ENCODE measurements around the gene SNAPC3.
"Not testable (repeated sequence)": the region's sequence is repeated elsewhere in the genome, so short reads cannot be mapped to it uniquely, and the experiment has no call there.

SNAPC3 gene

GRCh38 chr9:15423231-15423985 lies 732 bp downstream of the SNAPC3 start:
- no peak for FAIRE-seq

GRCh38 chr9:15426019-15426418 lies 3.3 kb downstream of the SNAPC3 start:
- FAIRE-seq = no peak

GRCh38 chr9:15427702-15428101 lies 5.0 kb downstream of the SNAPC3 start:
- FAIRE-seq = not testable (repeated sequence)

GRCh38 chr9:15430920-15431844 lies 8.5 kb downstream of the SNAPC3 start:
- FAIRE-seq = no peak

GRCh38 chr9:15433191-15433590 lies 10.5 kb downstream of the SNAPC3 start:
- FAIRE-seq = peak; percentile 9

- no peak for FAIRE-seq
Measured at GRCh38 chr9:15433661-15434060, 11.0 kb downstream of the SNAPC3 start.

- FAIRE-seq = no peak
Measured at GRCh38 chr9:15438891-15439290, 16.2 kb downstream of the SNAPC3 start.

GRCh38 chr9:15441841-15442240 lies 19.2 kb downstream of the SNAPC3 start:
- not testable (repeated sequence) for FAIRE-seq

DNA sequence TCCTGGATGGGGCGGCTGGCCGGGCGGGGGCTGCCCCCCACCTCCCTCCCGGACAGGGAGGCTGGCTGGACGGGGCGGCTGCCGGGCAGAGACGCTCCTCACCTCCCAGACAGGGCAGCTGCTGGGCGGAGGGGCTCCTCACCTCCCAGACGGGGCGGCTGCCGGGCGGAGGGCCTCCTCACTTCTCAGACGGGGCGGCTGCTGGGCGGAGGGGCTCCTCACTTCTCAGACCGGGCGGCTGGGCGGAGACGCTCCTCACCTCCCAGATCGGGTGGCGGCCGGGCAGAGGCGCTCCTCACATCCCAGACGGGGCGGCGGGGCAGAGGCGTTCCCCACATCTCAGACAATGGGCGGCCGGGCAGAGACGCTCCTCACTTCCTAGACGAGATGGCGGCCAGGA lies 19.6 kb downstream of the SNAPC3 start:
- FAIRE-seq = not testable (repeated sequence)

GRCh38 chr9:15444141-15444540 lies 21.5 kb downstream of the SNAPC3 start:
- no peak for FAIRE-seq

- FAIRE-seq = no peak
Measured at GRCh38 chr9:15453956-15454355, 31.3 kb downstream of the SNAPC3 start.

GRCh38 chr9:15461056-15461455 lies 38.4 kb downstream of the SNAPC3 start:
- FAIRE-seq = no peak

- FAIRE-seq = peak; percentile 49
Measured at GRCh38 chr9:15461601-15462000, 38.9 kb downstream of the SNAPC3 start.

DNA sequence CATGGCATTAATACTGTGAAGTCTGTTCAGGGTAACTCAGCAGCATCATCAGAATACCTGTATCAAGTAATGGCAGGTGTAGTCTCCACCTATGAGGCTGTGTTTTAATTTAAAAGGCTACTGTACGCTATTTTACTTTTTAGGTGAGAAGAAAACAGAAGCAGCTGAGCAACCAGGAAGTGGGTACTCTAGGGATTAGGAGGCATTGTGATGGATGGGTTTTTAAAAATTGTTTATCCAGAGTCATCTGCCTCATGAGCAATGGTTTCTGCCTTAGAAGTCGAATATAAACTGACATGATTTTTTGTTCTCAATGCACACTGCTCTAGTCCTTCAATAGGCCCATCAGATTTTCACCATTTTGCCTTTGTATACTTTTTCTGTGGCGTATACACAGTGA lies 45.5 kb downstream of the SNAPC3 start:
- no peak for FAIRE-seq

DNA sequence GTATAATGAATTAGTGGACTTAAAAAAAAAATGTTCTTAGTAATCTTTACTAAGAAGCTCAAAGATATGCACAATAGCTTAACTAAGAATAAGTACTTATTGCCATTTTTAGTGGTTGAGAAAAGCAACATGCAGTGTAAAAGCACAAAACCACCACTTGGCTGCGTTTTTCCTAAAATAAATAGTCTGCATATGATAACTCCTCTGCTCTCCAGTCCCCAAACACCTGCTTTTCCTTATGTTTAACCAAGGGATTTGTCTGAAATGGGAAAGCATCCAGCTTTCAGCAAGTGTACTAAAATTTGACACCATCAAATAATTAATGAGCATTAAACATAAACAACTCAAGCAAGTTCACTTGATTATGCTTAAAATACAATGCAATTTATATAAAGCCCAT lies 46.7 kb downstream of the SNAPC3 start:
- FAIRE-seq = peak; percentile 35

- FAIRE-seq = no peak
Measured at GRCh38 chr9:15469862-15470261, 47.2 kb downstream of the SNAPC3 start.

- FAIRE-seq = no peak
Measured at GRCh38 chr9:15475923-15476536, 53.4 kb downstream of the SNAPC3 start.

DNA sequence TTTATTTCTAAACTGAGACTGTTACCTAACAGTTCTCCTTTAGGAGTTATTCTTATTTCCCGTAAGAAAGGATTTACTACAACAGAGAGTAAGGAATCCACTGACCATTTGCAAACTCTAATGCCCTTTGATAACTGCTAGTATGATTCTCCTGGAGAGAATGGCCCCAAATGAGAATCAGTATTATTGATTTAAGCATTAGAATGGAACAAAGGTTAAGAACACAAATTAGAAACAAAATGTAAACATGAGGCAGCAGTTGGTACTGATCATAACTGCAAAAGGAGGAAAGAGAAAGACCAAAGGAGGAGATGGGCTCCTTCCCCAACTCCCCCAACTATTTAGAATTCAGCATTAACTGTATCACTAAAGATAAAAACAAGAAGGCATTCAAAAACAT lies 57.4 kb downstream of the SNAPC3 start:
- no peak for FAIRE-seq

GRCh38 chr9:15482146-15482545 lies 59.5 kb downstream of the SNAPC3 start:
- FAIRE-seq = no peak

DNA sequence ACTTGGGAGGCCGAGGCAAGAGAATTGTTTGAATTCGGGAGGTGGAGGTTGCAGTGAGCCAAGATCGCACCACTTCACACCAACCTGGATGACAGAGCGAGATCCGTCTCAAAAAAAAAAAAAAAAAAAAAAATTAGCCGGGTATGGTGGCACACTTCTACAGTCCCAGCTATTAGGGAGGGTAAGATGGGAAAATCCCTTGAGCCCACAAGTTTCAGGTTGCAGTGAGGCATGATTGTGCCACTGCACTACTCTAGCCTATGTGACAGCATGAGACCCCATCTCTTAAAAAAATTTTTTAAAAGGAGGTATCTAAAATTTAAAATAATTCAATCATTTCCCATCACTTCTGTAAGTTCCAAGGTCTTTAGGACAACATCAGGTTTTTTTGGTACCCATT lies 62.1 kb downstream of the SNAPC3 start:
- no peak for FAIRE-seq

- FAIRE-seq = peak; percentile 94
Measured at GRCh38 chr9:15485836-15486666, 63.4 kb downstream of the SNAPC3 start.

DNA sequence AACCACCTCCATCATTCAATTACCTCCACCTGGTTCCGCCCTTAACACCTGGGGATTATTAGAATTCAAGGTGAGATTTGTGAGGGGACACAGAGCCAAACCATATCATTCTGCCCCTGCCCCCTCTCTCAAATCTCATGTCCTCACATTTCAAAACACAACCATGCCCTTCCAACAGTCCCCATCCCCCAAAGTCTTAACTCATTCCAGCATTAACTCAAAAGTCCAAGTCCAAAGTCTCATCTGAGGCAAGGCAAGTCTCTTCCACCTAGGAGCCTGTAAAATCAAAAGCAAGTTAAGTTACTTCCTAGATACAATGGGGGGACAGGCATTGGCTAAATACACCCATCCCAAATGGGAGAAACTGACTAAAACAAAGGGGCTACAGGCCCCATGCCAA lies 69.3 kb downstream of the SNAPC3 start:
- FAIRE-seq = no peak
